GM12878 (cell line): ENCODE measurements around the gene CCBE1. TPM values are rescaled to one million over a fixed set of nuclear protein-coding genes. Genes with fewer than 3 reads are reported as not detected.
A peak's percentile ranks its signal among the peaks of the same experiment; 100 is the strongest.

Experiments used
- ATAC-seq: fragments of 200-7000 bp; cut with Tn5 transposase; 3 replicates; pipeline ENCODE4 v1.9.1; 2020; ENCODE audit warnings: mild to moderate bottlenecking, moderate library complexity
- BruUV-seq: library from RNA; stranded (reverse); fragments of 400-500 nt; replicated peaks from 2 replicates; lab custom pipeline; 2021; lab: Mats Ljungman, UMichigan
- CTCF ChIA-PET: fragments of 300-600 bp; sonication (Branson Sonifier 250); formaldehyde crosslinking; extraction: SDS; loops from one replicate; lab custom pipeline; 2021; ENCODE audit warnings: inconsistent platforms; lab: Yijun Ruan, JAX
- POLR2A ChIA-PET: fragments of 350-600 bp; formaldehyde crosslinking; extraction: SDS; loops from one replicate; lab custom pipeline; 2021; ENCODE audit warnings: inconsistent platforms; lab: Charles Lee
- RAD21 ChIA-PET: fragments of 300-600 bp; sonication (Branson Sonifier 250); formaldehyde crosslinking; loops from one replicate; lab custom pipeline; 2023; ENCODE audit warnings: antibody characterized with exemption; ENCODE audit not compliant: unreplicated experiment; lab: Charles Lee
- SMC1A ChIA-PET: fragments of 300-600 bp; sonication (Branson Sonifier 250); formaldehyde crosslinking; loops from one replicate; lab custom pipeline; 2023; ENCODE audit not compliant: unreplicated experiment, uncharacterized antibody; lab: Charles Lee
- DNase-seq: peaks from one replicate; pipeline ENCODE4 v3.0.0-alpha.2; 2011; ENCODE audit warnings: low read depth, low spot score
- FAIRE-seq: peaks from 3 replicates; lab custom pipeline; 2011; peaks lifted over from hg19 to GRCh38; lab: Jason Lieb, UNC
- H2AFZ ChIP-seq: 2 replicates; pipeline ENCODE4 v1.6.0; 2011; ENCODE audit warnings: low read depth, low read length, control low read depth; ENCODE audit not compliant: control insufficient read depth
- H3K27ac ChIP-seq: 2 replicates; pipeline ENCODE4 v1.5.1; 2011; ENCODE audit warnings: control low read depth; ENCODE audit not compliant: control insufficient read depth, insufficient read depth
- H3K27me3 ChIP-seq, 2 experiments: replicated peaks in 1 of 2; 2 replicates each; pipeline versions ENCODE4 v1.6.0 to v1.6.1; 2011; ENCODE audit warnings: low read length in 1 of 2; ENCODE audit not compliant: control insufficient read depth in 2 of 2, insufficient read depth in 2 of 2
- H3K36me3 ChIP-seq, 2 experiments: 2 replicates each; pipeline ENCODE4 v1.5.1; 2011; ENCODE audit warnings: low read length in 1 of 2; ENCODE audit not compliant: control insufficient read depth in 2 of 2, insufficient read depth in 2 of 2
- H3K4me1 ChIP-seq: 2 replicates; pipeline ENCODE4 v1.6.1; 2011; ENCODE audit warnings: mild to moderate bottlenecking, low read length, moderate library complexity, mixed read lengths; ENCODE audit not compliant: control insufficient read depth, insufficient read depth
- H3K4me2 ChIP-seq: 2 replicates; pipeline ENCODE4 v1.6.0; 2011; ENCODE audit warnings: control low read depth; ENCODE audit not compliant: control insufficient read depth, insufficient read depth
- H3K4me3 ChIP-seq: fragments of 200-600 bp; sonication (generic); 2 replicates; pipeline ENCODE4 v1.5.1; 2016
- H3K79me2 ChIP-seq: 2 replicates; pipeline ENCODE4 v1.6.0; 2011; ENCODE audit warnings: low read length; ENCODE audit not compliant: control insufficient read depth, insufficient read depth
- H3K9ac ChIP-seq: 2 replicates; pipeline ENCODE4 v1.8.0; 2011; ENCODE audit warnings: low read length, control low read depth, mixed read lengths; ENCODE audit not compliant: control insufficient read depth, insufficient read depth
- H3K9me3 ChIP-seq: replicated peaks from 3 replicates; pipeline ENCODE4 v1.5.1; 2011; ENCODE audit warnings: mild to moderate bottlenecking, low read length; ENCODE audit not compliant: control insufficient read depth, insufficient read depth
- H4K20me1 ChIP-seq: 2 replicates; pipeline ENCODE4 v1.6.0; 2011; ENCODE audit not compliant: control insufficient read depth, insufficient read depth
- E4F1 ChIP-seq: fragments of 450-650 bp; IDR thresholded peaks from 2 replicates; pipeline ENCODE4 v1.6.1; 2018; ENCODE audit warnings: borderline replicate concordance, mild to moderate bottlenecking; ENCODE audit not compliant: partially characterized antibody
- HDAC6 ChIP-seq: fragments of 200-600 bp; sonication (generic); IDR thresholded peaks from one replicate; pipeline ENCODE4 v1.8.0; 2017; ENCODE audit warnings: antibody characterized with exemption; ENCODE audit not compliant: unreplicated experiment
- IKZF2 ChIP-seq, 2 experiments: fragments of 450-650 bp; IDR thresholded peaks; 2 replicates each; pipeline ENCODE4 v1.6.1; 2017; ENCODE audit warnings: mild to moderate bottlenecking in 2 of 2, moderate library complexity in 2 of 2
- MEF2A ChIP-seq: IDR thresholded peaks from 2 replicates; pipeline ENCODE4 v1.6.1; 2011; ENCODE audit warnings: low read depth, mild to moderate bottlenecking, low read length, moderate library complexity; ENCODE audit not compliant: insufficient read depth
- MXI1 ChIP-seq: fragments of 150-350 bp; IDR thresholded peaks from 2 replicates; pipeline ENCODE4 v1.6.1; 2011; ENCODE audit warnings: low read depth, mild to moderate bottlenecking, inconsistent platforms, low read length, improper control_type of control experiment
- PKNOX1 ChIP-seq: fragments of 450-650 bp; IDR thresholded peaks from 2 replicates; pipeline ENCODE4 v1.6.1; 2016; ENCODE audit warnings: mild to moderate bottlenecking
- RELA ChIP-seq: fragments of 450-650 bp; IDR thresholded peaks from 2 replicates; pipeline ENCODE4 v1.8.0; 2014; ENCODE audit warnings: borderline replicate concordance; ENCODE audit not compliant: partially characterized antibody
- SUZ12 ChIP-seq: fragments of 200-600 bp; sonication (generic); IDR thresholded peaks from one replicate; pipeline ENCODE4 v1.6.1; 2018; ENCODE audit warnings: antibody characterized with exemption, mild to moderate bottlenecking; ENCODE audit not compliant: unreplicated experiment
- ZNF217 ChIP-seq: fragments of 450-650 bp; IDR thresholded peaks from 2 replicates; pipeline ENCODE4 v1.6.1; 2017; ENCODE audit warnings: antibody characterized with exemption, mild to moderate bottlenecking
- whole genome bisulfite sequencing: methylation state at CpG from one replicate; pipeline ENCODE4 v1.1.6; 2016; ENCODE audit warnings: low lambda C conversion rate; ENCODE audit not compliant: insufficient replicate concordance, insufficient coverage; ENCODE audit errors: missing lambda C conversion rate; 5-methylcytosine and 5-hydroxymethylcytosine counted together
- in situ Hi-C: fragments of 300-500 bp; cut with MboI; formaldehyde crosslinking; loops from 9 replicates; pipeline ENCODE4 v1.14.3; 2018; ENCODE audit warnings: mixed read lengths
- intact Hi-C: fragments of 100-400 bp; cut with micrococcal nuclease; formaldehyde crosslinking; loops from one replicate; pipeline ENCODE4 v1.14.2; 2022; ENCODE audit not compliant: unreplicated experiment
- polyA plus RNA-seq, 11 experiments: library from polyadenylated mRNA; depleted of rRNA in 4 of 11; unstranded in 6 of 11; stranded (reverse) in 5 of 11; fragments of >200 nt; fragmentation: Nextera tagmentation in 4 of 11; fragmentation: Illumina TruSeq in 1 of 11; extraction: Ambion mirVana in 4 of 11; extraction: Trizol in 1 of 11; gene quantifications; 1 replicate in 1 of 11; 2 replicates in 10 of 11; pipeline versions ENCODE4 v1.2.1 to v1.2.3, GENCODE V29; 2011 to 2016; ENCODE audit warnings: inconsistent platforms in 2 of 11, missing spikeins in 2 of 11, low read depth in 1 of 11
- total RNA-seq, 4 experiments: library from RNA; depleted of rRNA in 3 of 4; stranded (reverse); fragments of >200 nt in 3 of 4; fragmentation: Illumina TruSeq in 1 of 4; extraction: Trizol in 1 of 4; gene quantifications; 2 replicates each; pipeline versions ENCODE4 v1.2.1 to v1.2.3, GENCODE V29; 2013 to 2021

Gene CCBE1
- total and polyA plus RNA-seq, 10 of the 15 experiments (the other 5 are each of a cell fraction or from before 2014, with no cell fraction given) = 0.03 to 0.49 (median 0.04) TPM; not detected in 7

DNA sequence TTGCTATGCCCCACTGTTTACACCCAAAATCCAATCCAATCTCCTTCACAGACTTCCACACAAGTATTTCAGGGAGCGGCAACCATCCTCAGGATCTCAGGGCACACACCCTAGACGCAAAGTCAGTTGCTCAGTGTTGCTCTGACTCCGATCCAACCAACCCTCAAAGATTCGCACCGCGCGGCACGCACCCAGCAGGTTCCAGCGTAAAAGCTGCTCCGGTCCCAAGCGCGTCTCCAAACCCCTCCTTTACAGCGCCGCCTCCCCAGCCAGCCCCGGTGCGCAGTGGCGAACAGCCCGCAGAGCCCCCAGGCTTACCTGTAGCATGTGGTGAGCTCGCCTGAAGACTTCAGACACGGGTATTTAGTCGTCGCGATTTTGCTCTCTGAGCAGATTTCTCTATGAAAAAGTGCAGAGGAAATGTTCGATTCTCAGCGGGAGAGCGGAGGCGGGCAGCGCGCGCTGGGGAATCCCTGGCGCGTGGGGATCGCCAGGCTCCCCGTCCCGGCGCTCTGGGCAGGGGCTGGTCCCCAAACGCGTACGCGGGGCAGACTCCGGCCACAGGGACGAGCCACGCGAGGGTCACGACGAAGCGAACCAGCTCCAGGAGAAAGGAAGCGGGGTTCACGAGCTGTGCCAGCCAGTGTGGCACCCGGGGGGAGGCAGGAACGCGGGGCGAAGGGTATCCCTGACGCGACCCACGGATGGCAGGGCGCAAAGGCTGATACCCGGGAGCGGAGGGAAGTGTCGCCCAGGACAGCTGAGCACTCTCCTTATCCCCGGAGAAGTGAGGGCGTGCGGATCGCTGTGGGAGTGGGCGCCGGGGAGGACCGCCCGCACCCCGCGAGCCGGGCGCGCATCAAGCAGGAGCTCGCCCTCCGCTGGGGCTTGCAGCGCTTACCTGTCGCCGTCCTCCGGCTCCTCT lies 650 bp downstream of the CCBE1 start:
- Histone ChIP-seq H4K20me1 (no peaks in the 10 kb centered on the region), H3K4me1 (no peaks in the 10 kb centered on the region), H3K27me3 (peaks cover 6% of the 10 kb centered on the region in 2 experiments), H3K9ac (no peak overlapping the region), H3K4me3 (0 out of 2 replicates have a peak overlapping the region, but pooled peaks have one; percentile 9), H2AFZ (no peak overlapping the region)
- FAIRE-seq = no peak
- ChIA-PET SMC1A (interaction anchor here (0.7 to 1.8 kb wide), 2 partner anchors 8 to 127 kb away, joined by 3 to 10 read pairs; no protein-coding TSS in a partner anchor), CTCF (interaction anchor here (0.6 to 2.8 kb wide), 12 partner anchors 8 to 853 kb away, joined by 3 to 32 read pairs (median 3); no protein-coding TSS in a partner anchor), RAD21 (interaction anchor here (1.3 to 2.0 kb wide), 2 partner anchors 127 to 236 kb away, joined by 3 to 13 read pairs; no protein-coding TSS in a partner anchor)
- intact Hi-C loops = loop anchor here (5.0 kb wide), 1 partner anchor 126 kb away; no protein-coding TSS in a partner anchor
- 43% methylated on average over 73 of the region's 79 CpGs for WGBS
- BruUV-seq = no TSS peak
- ATAC-seq = peak; percentile 39
- peak; percentile 20 for TF ChIP-seq SUZ12
- TF ChIP-seq MXI1 = no peak
- TF ChIP-seq, all 136 proteins: peak for 1
- Histone ChIP-seq H3K36me3 (no peaks in the 10 kb centered on the region), H3K4me2 (peak overlapping the region; percentile 59), H3K9me3 (no peaks in the 10 kb centered on the region), H3K79me2 (no peaks in the 10 kb centered on the region), H3K27ac (no peak overlapping the region)
- POLR2A ChIA-PET = no interaction called here
- no peak for DNase-seq
- in situ Hi-C loops = no loop called here

DNA sequence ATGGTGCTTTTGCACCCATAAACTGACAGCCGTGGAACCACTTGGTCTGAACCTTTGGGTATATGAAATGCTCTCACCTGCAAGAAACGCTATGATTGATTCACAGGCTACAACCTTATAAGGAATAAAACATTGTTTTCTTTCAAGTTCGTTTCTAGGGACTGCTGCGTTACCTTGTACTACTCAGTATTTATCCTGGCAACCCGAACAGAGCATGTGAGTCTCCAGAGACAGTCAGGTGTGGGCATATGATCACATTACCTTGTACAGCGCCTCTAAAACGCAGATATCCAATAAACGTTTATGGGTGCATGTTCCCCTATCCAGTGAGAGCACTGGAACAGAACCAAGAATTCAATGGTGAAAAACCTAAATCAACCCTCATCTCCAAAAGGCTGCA lies 1.7 kb downstream of the CCBE1 start:
- WGBS = 30% methylated on average over 8 of the region's 8 CpGs
- H3K79me2 ChIP-seq = no peaks in the 10 kb centered on the region
- no peak overlapping the region for H3K4me2 ChIP-seq
- DNase-seq (no peak), FAIRE-seq (no peak), ATAC-seq (no peak)
- in situ Hi-C loops (no loop called here), intact Hi-C loops (loop anchor here (5.0 kb wide), 1 partner anchor 127 kb away; no protein-coding TSS in a partner anchor)
- no peak overlapping the region for H3K27ac ChIP-seq
- no peaks in the 10 kb centered on the region for H4K20me1 ChIP-seq
- no peaks in the 10 kb centered on the region for H3K36me3 ChIP-seq
- ChIA-PET POLR2A (no interaction called here), SMC1A (no interaction called here), CTCF (no interaction called here), RAD21 (no interaction called here)
- H3K4me1 ChIP-seq = no peaks in the 10 kb centered on the region
- no peak overlapping the region for H3K4me3 ChIP-seq
- no peaks in the 10 kb centered on the region for H3K9me3 ChIP-seq
- H3K27me3 ChIP-seq = peaks cover 6% of the 10 kb centered on the region in 2 experiments
- no peak overlapping the region for H3K9ac ChIP-seq
- no TSS peak for BruUV-seq
- no peak overlapping the region for H2AFZ ChIP-seq
- TF ChIP-seq HDAC6 = no peak
- TF ChIP-seq RELA = no peak
- TF ChIP-seq ZNF217 = no peak
- no peak for TF ChIP-seq E4F1
- no peak for TF ChIP-seq IKZF2 (IDR thresholded peaks at IDR 0.05)
- TF ChIP-seq PKNOX1 = no peak
- TF ChIP-seq MEF2A = no peak
- TF ChIP-seq, all 136 proteins: peak for 0
